ENCODE results near the gene RPP40.
"Not testable (repeated sequence)": the region's sequence is repeated elsewhere in the genome, so short reads cannot be mapped to it uniquely, and the experiment has no call there.

The RPP40 gene

DNA sequence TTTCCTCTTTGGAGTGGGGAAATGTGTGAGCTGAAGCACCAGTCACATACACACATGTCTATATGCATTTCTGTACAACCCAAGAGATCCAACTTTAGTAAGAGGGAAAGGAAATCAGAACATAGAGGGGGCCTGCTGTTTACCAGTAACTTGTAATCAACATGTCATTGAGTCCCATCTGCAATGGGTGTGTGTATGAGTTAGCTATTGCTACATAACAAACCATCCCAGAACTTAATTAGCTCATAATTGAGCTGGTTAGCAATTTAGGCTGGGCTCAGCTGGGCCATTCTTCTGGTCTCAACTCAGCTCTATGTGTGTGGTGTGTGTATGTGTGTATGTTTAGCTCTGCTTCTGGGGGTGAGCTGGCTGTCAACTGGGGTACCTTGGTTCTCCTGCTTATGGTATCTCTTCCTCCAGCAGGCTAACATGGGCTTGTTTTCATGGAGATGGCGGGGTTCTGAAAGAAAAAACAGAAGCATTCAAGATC, 10.3 kb upstream of the RPP40 start:
- no peak for DNase-seq (ENCODE audit: low spot score)

- DNase-seq (ENCODE audit: low spot score) = no peak
Measured at GRCh38 chr6:5012519-5012918, 8.7 kb upstream of the RPP40 start.

DNA sequence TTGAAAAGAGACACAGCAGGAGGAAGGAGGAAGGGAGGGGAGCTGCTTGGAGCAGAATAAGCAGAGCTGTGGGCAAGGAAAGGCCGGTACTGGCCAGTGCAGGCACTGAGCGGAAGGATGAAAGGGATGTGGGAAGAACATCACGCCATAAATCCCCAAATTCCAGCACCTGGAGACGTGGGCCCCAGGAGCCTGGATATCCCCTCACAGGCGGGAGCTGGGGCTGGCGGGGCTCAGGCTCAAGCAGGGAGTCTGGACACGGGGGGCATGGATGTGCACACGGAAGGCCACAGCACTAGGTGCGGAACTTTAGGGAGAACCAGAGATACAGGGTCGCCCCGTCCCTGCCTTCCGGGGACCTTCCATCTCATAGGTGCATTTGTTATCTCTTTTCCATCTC, 7.5 kb upstream of the RPP40 start:
- no peak for DNase-seq (ENCODE audit: low spot score)

DNA sequence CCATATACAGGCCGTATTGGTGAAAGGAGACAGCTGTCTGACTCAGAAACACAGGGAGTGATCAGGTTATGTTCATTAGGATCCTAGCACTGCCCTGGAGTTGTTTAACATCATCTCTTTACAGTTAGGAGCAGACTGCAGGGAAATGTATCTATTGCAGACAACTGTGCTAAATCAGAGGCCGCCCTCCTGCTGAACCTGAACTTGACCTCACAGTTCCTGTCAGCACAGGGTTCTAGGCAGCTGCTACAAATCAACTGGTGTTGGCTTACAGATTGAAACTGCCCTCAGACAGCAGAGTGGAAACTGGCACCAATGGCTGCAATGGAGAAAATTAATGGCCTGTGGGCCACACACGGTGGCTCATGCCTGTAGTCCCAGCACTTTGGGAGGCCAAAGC, 3.7 kb upstream of the RPP40 start:
- DNase-seq (ENCODE audit: low spot score) = no peak

GRCh38 chr6:5006222-5006621, 2.4 kb upstream of the RPP40 start:
- no peak for DNase-seq (ENCODE audit: low spot score)

DNA sequence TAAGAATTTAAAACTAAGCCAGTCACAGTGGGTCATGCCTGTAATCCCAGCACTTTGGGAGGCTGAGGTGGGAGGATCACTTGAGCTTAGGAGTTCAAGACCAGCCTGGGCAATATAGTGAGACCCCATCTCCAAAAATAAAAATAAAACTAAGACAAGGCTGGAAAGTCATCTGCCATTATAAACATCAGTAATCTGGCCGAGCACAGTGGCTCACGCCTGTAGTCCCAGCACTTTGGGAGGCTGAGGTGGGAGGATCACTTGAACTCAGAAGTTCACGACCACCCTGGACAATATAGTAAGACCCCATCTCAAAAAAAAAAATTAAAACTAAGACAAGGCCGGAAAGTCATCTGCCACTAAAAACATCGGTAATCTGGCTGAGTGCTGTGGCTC, 1.2 kb upstream of the RPP40 start:
- not testable (repeated sequence) for DNase-seq (ENCODE audit: low spot score)

GRCh38 chr6:5004373-5005037, 668 bp upstream of the RPP40 start:
- no peak for DNase-seq (ENCODE audit: low spot score)

GRCh38 chr6:4999586-4999985, 4.3 kb downstream of the RPP40 start:
- DNase-seq (ENCODE audit: low spot score) = no peak

GRCh38 chr6:4997862-4998261, 6.0 kb downstream of the RPP40 start:
- no peak for DNase-seq (ENCODE audit: low spot score)

- no peak for DNase-seq (ENCODE audit: low spot score)
Measured at GRCh38 chr6:4994741-4995140, 9.1 kb downstream of the RPP40 start.

- no peak for DNase-seq (ENCODE audit: low spot score)
Measured at GRCh38 chr6:4987432-4987831, 16.4 kb downstream of the RPP40 start.

- no peak for DNase-seq (ENCODE audit: low spot score)
Measured at GRCh38 chr6:4986999-4987398, 16.8 kb downstream of the RPP40 start.

DNA sequence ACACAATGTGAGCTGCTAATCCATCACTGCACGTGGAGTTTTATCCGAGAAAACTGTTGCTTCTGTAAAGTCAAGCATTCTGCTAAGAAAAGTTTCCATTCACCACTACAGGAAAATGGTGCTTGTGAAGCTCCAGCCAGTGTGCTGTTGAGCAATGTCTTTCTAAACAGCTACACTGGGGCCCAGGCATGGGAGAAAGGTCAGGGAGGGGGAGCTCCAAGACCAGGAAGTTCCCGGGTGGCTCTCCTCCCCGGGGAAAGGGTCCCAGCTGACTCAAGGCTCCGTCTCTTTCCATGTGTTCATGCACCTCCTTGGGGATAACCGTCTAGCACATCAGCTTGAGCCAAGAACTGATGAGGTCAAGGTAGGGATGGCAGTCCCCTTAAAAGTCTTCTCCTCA, 20.5 kb downstream of the RPP40 start:
- DNase-seq (ENCODE audit: low spot score) = no peak

GRCh38 chr6:4981761-4982160, 22.1 kb downstream of the RPP40 start:
- DNase-seq (ENCODE audit: low spot score) = no peak

DNA sequence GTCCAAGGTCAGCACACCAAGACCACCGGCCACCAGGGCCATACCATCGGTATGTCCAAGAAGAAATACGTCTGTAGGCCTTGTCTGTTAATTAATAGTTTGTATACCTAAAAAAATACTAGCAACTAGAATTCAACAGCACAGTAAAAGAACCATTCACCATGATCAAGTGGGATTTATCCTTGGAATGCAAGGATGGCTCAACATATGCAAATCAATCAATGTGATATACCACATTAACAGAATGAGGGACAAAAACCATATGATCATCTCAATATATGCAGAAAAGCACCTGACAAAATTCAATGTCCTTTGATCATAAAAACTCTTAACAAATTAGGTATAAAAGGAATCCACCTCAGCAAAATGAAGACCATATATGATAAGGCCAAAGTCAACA, 24.4 kb downstream of the RPP40 start:
- no peak for DNase-seq (ENCODE audit: low spot score)

DNA sequence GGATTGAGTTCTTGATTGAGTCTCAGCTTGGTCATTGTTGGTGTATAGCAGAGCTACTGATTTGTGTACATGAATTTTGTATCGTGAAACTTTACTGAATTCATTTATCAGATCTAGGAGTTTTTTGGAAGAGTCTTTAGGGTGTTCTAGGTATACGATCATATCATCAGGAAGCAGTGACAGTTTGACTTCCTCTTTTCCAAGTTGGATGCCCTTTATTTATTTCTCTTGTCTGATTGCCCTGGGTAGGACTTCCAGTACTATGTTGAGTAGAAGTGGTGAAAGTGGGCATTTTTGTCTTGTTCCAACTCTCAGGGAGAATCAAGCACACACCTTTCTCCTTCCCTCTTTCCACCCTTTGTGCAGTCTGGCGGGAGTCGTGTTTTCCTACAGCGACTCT, 26.4 kb downstream of the RPP40 start:
- no peak for DNase-seq (ENCODE audit: low spot score)

DNA sequence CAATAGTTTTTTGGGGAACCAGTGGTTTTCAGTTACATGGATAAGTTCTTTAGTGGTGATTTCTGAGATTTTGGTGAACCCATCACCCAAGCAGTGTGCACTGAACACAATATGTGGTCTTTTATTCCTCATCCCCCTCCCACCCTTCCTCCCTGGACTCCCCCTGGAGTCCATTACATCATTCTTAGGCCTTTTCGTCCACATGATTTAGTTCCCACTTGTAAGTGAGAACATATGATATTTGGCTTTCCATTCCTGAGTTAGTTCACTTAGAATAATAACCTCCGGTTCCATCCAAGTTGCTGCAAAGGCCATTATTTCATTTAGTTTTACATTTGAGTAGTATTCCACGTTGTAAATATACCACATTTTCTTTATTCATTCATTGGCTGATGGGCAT, 28.3 kb downstream of the RPP40 start:
- DNase-seq (ENCODE audit: low spot score) = no peak

DNA sequence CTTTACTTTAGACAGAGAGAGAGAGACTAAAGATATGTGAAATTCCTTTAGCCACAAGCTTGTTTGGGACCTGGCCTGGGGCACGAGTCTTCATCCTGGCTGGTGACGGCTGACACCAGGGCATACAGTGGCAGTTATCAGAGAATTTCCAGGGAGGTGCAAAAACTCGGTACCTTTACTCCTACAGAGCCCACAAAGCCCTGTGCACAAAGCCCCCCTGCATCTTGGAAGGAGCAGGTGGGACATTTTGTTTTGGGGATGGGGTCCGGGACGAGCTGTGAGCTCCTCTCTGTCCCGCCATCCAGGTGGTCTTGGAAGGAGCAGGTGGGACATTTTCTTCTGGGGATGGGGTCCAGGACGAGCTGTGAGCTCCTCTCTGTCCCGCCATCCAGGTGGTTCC, 28.9 kb downstream of the RPP40 start:
- no peak for DNase-seq (ENCODE audit: low spot score)

DNA sequence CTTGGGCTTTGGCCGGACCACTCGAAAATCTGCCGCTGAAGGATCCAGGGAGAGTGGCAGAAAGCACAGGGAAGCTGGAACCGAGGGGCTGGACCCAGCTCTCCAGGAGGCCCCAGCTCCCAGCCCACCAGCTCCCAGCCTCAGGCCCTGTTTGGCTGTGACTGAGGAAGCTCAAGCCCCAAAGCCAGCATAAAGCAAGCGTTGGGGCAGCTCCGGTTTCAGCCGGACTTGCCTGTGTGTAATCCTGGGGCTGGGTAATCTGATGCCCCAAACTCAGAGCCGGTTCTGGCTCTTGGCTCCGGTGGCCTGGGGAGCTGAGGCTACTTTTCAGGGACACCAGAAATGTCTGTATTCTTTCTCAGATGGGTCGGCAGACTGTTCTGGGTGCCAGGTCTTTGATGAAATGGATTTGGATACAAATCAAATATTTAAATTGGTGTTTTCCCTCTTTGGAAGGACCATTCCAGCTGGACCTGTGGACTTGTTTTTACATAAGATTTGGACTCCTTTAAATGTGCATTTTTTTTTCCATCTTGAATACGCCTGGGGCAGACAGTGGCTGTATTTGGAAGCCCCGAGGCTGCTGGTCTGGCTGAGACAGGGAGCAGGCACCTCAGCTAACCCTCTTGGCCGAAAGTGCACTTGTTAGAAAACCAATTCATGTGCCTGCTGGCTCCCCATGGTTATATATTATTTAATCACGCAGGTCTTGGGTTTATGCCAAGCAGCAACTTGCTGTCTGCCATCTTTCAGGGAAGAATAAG, 29.7 kb downstream of the RPP40 start:
- peak; percentile 36 for DNase-seq (ENCODE audit: low spot score)

- no peak for DNase-seq (ENCODE audit: low spot score)
Measured at GRCh38 chr6:4973415-4973814, 30.4 kb downstream of the RPP40 start.

DNA sequence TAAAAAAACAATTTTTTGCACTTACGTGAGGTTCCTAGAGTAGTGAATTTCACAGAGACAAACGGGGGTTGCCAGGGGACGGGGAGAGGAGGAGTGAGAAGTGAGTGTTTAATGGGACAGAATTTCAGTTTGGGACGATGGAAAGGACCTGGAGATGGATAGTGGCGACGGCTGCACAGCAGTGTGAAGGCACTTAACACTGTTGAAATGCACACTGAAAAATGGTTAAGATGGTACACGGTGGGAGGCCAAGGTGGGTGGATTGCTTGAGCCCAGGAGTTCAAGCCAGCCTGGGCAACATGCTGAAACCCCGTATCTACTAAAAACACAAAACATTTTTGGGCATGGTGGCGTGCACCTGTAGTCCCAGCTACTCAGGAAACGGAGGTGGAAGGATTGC, 31.4 kb downstream of the RPP40 start:
- DNase-seq (ENCODE audit: low spot score) = no peak

GRCh38 chr6:4971851-4972250, 32.0 kb downstream of the RPP40 start:
- no peak for DNase-seq (ENCODE audit: low spot score)

DNA sequence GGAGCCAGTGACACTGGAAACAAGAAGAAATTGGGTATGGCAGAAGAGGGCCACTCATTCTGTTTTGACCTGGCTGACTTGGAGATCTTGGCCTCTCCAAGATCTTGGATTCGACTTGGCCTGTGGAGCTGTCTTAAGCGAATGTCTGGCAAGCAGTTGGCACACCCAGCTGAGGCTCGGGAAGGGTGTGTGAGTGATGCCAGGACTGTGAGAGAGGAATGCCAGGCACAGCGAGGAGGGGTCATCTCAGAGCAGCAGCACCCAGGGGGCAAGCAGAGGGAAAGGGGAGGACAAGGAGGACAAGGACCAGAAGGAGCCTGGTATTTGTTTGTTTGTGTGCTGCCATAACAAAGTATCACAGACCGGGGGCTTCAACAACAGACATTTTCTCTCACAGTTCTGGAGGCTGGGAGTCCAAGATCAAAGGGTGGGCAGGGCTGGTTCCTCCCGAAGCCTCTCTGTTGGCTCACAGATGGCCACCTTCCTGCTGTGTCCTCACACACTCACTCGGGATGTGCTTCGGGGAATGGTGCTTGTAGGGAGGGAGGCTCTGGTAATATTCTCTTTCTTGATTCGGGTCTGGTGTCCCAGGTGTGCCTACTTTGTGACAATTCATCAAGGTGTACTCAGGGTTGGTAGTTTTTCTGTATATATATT, 33.0 kb downstream of the RPP40 start:
- no peak for DNase-seq (ENCODE audit: low spot score)

All from hepatic stellate cell (primary cell).